ELR (cell line): ENCODE results near the gene NEIL3.

ENCODE experiments used
- DNase-seq: peaks from one replicate; pipeline ENCODE4 v3.0.0-alpha.2; 2015; ENCODE audit warnings: low read depth

NEIL3 gene

GRCh38 chr4:177309522-177310371, at the start of gene NEIL3:
Gene NEIL3, plus strand, starts transcription at chr4:177309874. Its CDS starts 80 bp downstream, at chr4:177309954.
- DNase-seq: peak; percentile 88

GRCh38 chr4:177263818-177264217, 45.9 kb upstream of the NEIL3 start:
- DNase-seq: no peak

- DNase-seq: no peak
Observed at GRCh38 chr4:177264788-177265422, 44.8 kb upstream of the NEIL3 start.

GRCh38 chr4:177265729-177266128, 43.9 kb upstream of the NEIL3 start:
- DNase-seq: no peak

GRCh38 chr4:177266506-177266905, 43.2 kb upstream of the NEIL3 start:
- no peak for DNase-seq

- no peak for DNase-seq
Observed at GRCh38 chr4:177267911-177268310, 41.8 kb upstream of the NEIL3 start.

GRCh38 chr4:177271091-177271490, 38.6 kb upstream of the NEIL3 start:
- DNase-seq: no peak

GRCh38 chr4:177271915-177272766, 37.5 kb upstream of the NEIL3 start:
- no peak for DNase-seq

GRCh38 chr4:177275999-177276398, 33.7 kb upstream of the NEIL3 start:
- DNase-seq: no peak

GRCh38 chr4:177281351-177281909, 28.2 kb upstream of the NEIL3 start:
- no peak for DNase-seq

- no peak for DNase-seq
Observed at GRCh38 chr4:177282284-177282835, 27.3 kb upstream of the NEIL3 start.

GRCh38 chr4:177283167-177283566, 26.5 kb upstream of the NEIL3 start:
- peak; percentile 53 for DNase-seq

- no peak for DNase-seq
Observed at GRCh38 chr4:177285953-177286352, 23.7 kb upstream of the NEIL3 start.

GRCh38 chr4:177287255-177287654, 22.4 kb upstream of the NEIL3 start:
- no peak for DNase-seq

GRCh38 chr4:177288335-177288734, 21.3 kb upstream of the NEIL3 start:
- no peak for DNase-seq

GRCh38 chr4:177290780-177291179, 18.9 kb upstream of the NEIL3 start:
- DNase-seq: no peak

- no peak for DNase-seq
Observed at GRCh38 chr4:177292171-177292570, 17.5 kb upstream of the NEIL3 start.

GRCh38 chr4:177293208-177294033, 16.3 kb upstream of the NEIL3 start:
- DNase-seq: no peak

- DNase-seq: no peak
Observed at GRCh38 chr4:177297785-177298391, 11.8 kb upstream of the NEIL3 start.

GRCh38 chr4:177301126-177301639, 8.5 kb upstream of the NEIL3 start:
- no peak for DNase-seq
